Suprapubic skin (tissue), 4 donors: ENCODE measurements around the gene TMEM212. TPM values are rescaled to one million over a fixed set of nuclear protein-coding genes. Genes with fewer than 3 reads are reported as not detected.
A peak's percentile ranks its signal among the peaks of the same experiment; 100 is the strongest.

ENCODE experiments used
- DNase-seq, 2 donors: peaks; one replicate each; pipeline ENCODE4 v3.0.0-alpha.2; 2019; ENCODE audit warnings: low spot score in 2 of 2
- H3K27ac ChIP-seq: fragments of 200-600 bp; sonication (generic); one replicate; pipeline ENCODE4 v1.5.1; 2019
- H3K27me3 ChIP-seq: fragments of 200-600 bp; sonication (generic); one replicate; pipeline ENCODE4 v1.5.1; 2019
- H3K36me3 ChIP-seq: fragments of 200-600 bp; sonication (generic); one replicate; pipeline ENCODE4 v1.5.1; 2019
- H3K4me1 ChIP-seq: fragments of 200-600 bp; sonication (generic); one replicate; pipeline ENCODE4 v1.5.1; 2019
- H3K4me3 ChIP-seq: fragments of 200-600 bp; sonication (generic); one replicate; pipeline ENCODE4 v1.5.1; 2019; ENCODE audit warnings: mild to moderate bottlenecking
- H3K9me3 ChIP-seq: fragments of 200-600 bp; sonication (generic); one replicate; pipeline ENCODE4 v1.5.1; 2019
- EP300 ChIP-seq: sonication (generic); formaldehyde crosslinking; IDR thresholded peaks from one replicate; pipeline ENCODE4 v1.6.1; 2017; ENCODE audit warnings: antibody characterized with exemption
- POLR2A ChIP-seq, 2 donors: fragments of 450-650 bp; IDR thresholded peaks; one replicate each; pipeline ENCODE4 v1.6.1; 2017; ENCODE audit warnings: antibody characterized with exemption in 2 of 2, mild to moderate bottlenecking in 2 of 2, moderate library complexity in 2 of 2
- POLR2AphosphoS5 ChIP-seq, 3 donors: sonication (generic); formaldehyde crosslinking; IDR thresholded peaks; one replicate each; pipeline ENCODE4 v1.6.1; 2017; ENCODE audit warnings: antibody characterized with exemption in 3 of 3
- WGBS: methylation state at CpG from one replicate; pipeline ENCODE4 v1.1.5; 2018; 5-methylcytosine and 5-hydroxymethylcytosine counted together
- total RNA-seq, 4 donors: library from RNA; depleted of rRNA; stranded (reverse); fragments of >200 nt; gene quantifications; one replicate each; pipeline ENCODE4 v1.1.0, GENCODE V29; 2016
- TF ChIP-seq, protein P1 (sequence below), 2 donors: fragments of 200-600 bp in 1 of 2; fragments of 450-650 bp in 1 of 2; sonication (generic) in 1 of 2; IDR thresholded peaks; one replicate each; pipeline ENCODE4 v1.5.1; 2016 to 2019; ENCODE audit warnings: antibody characterized with exemption in 2 of 2, mild to moderate bottlenecking in 1 of 2, moderate library complexity in 1 of 2

Gene TMEM212
- total RNA-seq: not detected

DNA sequence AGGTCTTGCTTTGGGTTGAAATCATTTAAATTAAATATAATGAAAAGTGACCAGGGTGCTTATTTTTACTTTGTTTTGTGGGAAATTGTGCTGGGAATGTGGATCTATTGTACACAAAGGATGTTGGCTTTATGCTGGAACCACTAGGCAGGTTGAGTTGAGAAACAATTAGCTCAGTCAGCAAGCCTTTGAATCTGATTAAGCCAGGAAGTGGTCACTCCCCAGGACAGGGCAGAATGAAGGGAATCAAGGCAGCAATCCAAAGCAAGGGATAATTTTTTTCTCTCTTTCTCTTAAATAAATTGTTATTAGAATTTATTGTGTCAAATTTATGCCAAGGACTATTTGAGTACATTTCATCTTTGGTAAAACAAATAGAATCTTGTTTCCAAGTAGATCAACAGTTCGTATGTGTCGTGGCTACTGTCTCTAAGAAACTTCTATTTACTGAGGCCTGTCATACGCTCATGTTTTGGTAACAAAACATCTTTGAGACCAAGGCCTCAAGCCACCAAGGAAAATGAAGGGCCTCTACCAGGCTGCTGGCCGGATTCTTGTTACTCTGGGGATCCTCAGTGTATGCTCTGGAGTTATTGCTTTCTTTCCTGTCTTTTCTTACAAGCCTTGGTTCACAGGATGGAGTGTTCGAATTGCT, at the start of gene TMEM212:
TMEM212 (plus strand) TSS at position 486 of the 655 bp plus-strand sequence; CDS start at position 521, 35 bp downstream.
- no peak for DNase-seq
- WGBS: 51% methylated on average over 5 of the region's 5 CpGs
- peak within 1 kb of the TSS; percentile 17 for H3K27ac ChIP-seq

DNA sequence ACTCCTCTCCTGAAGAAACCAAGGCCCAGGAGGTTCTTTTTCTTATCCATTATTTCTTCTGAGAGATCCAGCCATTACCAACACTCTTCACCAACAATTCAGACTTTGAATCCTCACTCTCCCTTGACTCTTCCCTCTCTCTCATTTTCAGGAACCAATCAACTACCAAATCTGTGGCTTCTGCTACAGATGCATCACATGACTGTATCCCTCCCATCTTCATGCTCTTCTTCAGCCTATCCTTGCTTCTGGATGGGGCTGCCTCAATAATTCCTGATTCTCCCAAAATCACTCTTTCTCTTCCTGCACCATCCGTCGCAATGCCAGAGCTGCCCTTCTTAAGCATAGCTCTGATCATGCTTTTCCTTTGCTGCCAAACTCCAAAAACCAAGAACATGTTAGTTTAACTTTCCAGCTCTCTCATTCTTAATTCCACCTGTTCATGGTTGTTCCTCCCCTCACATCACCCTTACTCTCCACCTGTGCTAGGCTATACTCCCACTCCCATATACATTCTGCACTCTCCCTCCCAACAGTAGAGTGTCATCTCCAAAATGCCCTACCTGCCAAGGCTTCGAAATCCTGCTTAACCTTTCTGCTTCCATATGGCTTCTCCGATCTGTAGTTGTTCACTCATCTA, 46.4 kb upstream of the TMEM212 start:
- Histone ChIP-seq H3K36me3 (no peaks in the 10 kb centered on the region), H3K27ac (peak overlapping the region; percentile 51), H3K9me3 (no peaks in the 10 kb centered on the region), H3K4me3 (no peak overlapping the region), H3K27me3 (no peaks in the 10 kb centered on the region), H3K4me1 (peaks cover 38% of the 10 kb centered on the region)
- TF ChIP-seq, protein P1, sequence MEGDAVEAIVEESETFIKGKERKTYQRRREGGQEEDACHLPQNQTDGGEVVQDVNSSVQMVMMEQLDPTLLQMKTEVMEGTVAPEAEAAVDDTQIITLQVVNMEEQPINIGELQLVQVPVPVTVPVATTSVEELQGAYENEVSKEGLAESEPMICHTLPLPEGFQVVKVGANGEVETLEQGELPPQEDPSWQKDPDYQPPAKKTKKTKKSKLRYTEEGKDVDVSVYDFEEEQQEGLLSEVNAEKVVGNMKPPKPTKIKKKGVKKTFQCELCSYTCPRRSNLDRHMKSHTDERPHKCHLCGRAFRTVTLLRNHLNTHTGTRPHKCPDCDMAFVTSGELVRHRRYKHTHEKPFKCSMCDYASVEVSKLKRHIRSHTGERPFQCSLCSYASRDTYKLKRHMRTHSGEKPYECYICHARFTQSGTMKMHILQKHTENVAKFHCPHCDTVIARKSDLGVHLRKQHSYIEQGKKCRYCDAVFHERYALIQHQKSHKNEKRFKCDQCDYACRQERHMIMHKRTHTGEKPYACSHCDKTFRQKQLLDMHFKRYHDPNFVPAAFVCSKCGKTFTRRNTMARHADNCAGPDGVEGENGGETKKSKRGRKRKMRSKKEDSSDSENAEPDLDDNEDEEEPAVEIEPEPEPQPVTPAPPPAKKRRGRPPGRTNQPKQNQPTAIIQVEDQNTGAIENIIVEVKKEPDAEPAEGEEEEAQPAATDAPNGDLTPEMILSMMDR (IDR thresholded peaks at IDR 0.05): no peak
- TF ChIP-seq EP300 (no peak), POLR2A (IDR thresholded peaks at IDR 0.05) (no peak), POLR2AphosphoS5 (IDR thresholded peaks at IDR 0.05) (no peak)
- no peak for DNase-seq
- 82% methylated on average over 4 of the region's 4 CpGs for WGBS

More for the DNA sequence above, at the start of gene TMEM212:
- no peaks in the 10 kb centered on the region for H3K36me3 ChIP-seq
- no peaks in the 10 kb centered on the region for H3K27me3 ChIP-seq
- no peak within 1 kb of the TSS for H3K4me3 ChIP-seq
- H3K9me3 ChIP-seq: no peaks in the 10 kb centered on the region
- TF ChIP-seq EP300 (no peak), POLR2AphosphoS5 (IDR thresholded peaks at IDR 0.05) (no peak), POLR2A (IDR thresholded peaks at IDR 0.05) (no peak)
- TF ChIP-seq, protein P1 (IDR thresholded peaks at IDR 0.05): no peak
- peaks cover 8% of the 10 kb centered on the region for H3K4me1 ChIP-seq

- no peak for DNase-seq
- TF ChIP-seq EP300 (no peak), POLR2A (IDR thresholded peaks at IDR 0.05) (no peak), POLR2AphosphoS5 (IDR thresholded peaks at IDR 0.05) (no peak)
- TF ChIP-seq, protein P1 (IDR thresholded peaks at IDR 0.05): no peak
- H3K4me1 ChIP-seq: peaks cover 38% of the 10 kb centered on the region
- no peaks in the 10 kb centered on the region for H3K9me3 ChIP-seq
- peak overlapping the region; percentile 10 for H3K27ac ChIP-seq
- 33% methylated on average over 1 of the region's 1 CpG for WGBS
- no peaks in the 10 kb centered on the region for H3K36me3 ChIP-seq
- no peak overlapping the region for H3K4me3 ChIP-seq
- no peaks in the 10 kb centered on the region for H3K27me3 ChIP-seq
Observed at GRCh38 chr3:171797265-171797679, 45.9 kb upstream of the TMEM212 start.

GRCh38 chr3:171797873-171798272, 45.3 kb upstream of the TMEM212 start:
- Histone ChIP-seq H3K9me3 (no peaks in the 10 kb centered on the region), H3K27me3 (no peaks in the 10 kb centered on the region), H3K4me1 (peaks cover 37% of the 10 kb centered on the region), H3K4me3 (no peak overlapping the region), H3K36me3 (no peaks in the 10 kb centered on the region), H3K27ac (peak overlapping the region; percentile 10)
- 71% methylated on average over 3 of the region's 3 CpGs for WGBS
- no peak for DNase-seq
- no peak for TF ChIP-seq POLR2A (IDR thresholded peaks at IDR 0.05)

- 96% methylated on average over 1 of the region's 1 CpG for WGBS
Observed at GRCh38 chr3:171799501-171799900, 43.6 kb upstream of the TMEM212 start.

More at GRCh38 chr3:171799501-171799900, 43.6 kb upstream of the TMEM212 start:
- no peaks in the 10 kb centered on the region for H3K36me3 ChIP-seq
- no peak for DNase-seq
- no peaks in the 10 kb centered on the region for H3K27me3 ChIP-seq
- TF ChIP-seq EP300 (no peak), POLR2A (IDR thresholded peaks at IDR 0.05) (no peak), POLR2AphosphoS5 (IDR thresholded peaks at IDR 0.05) (no peak)
- TF ChIP-seq, protein P1 (IDR thresholded peaks at IDR 0.05): no peak
- no peak overlapping the region for H3K27ac ChIP-seq
- H3K4me3 ChIP-seq: no peak overlapping the region
- H3K9me3 ChIP-seq: no peaks in the 10 kb centered on the region
- H3K4me1 ChIP-seq: peaks cover 41% of the 10 kb centered on the region
